Fibroblast of the aortic adventitia (primary cell): Measurements from ENCODE around the gene RNF157. TPM values are rescaled to one million over a fixed set of nuclear protein-coding genes. Genes with fewer than 3 reads are reported as not detected.

ENCODE experiments used
- DNase-seq: peaks from one replicate; pipeline ENCODE4 v3.0.0-alpha.2; 2010; ENCODE audit warnings: low read depth
- H3K4me3 ChIP-seq: 2 replicates; pipeline ENCODE4 v1.5.1; 2011; ENCODE audit warnings: low read depth, mild to moderate bottlenecking, control low read depth, low read length, moderate library complexity
- CTCF ChIP-seq: IDR thresholded peaks from 2 replicates; pipeline ENCODE4 v1.5.1; 2011; ENCODE audit warnings: mild to moderate bottlenecking, low read length, control low read depth, inconsistent platforms; ENCODE audit not compliant: insufficient read depth
- total RNA-seq: library from RNA; depleted of rRNA; stranded (reverse); fragments of >200 nt; gene quantifications from 2 replicates; pipeline ENCODE4 v1.2.3, GENCODE V29; 2012; ENCODE audit warnings: low replicate concordance

The RNF157 gene
- total RNA-seq, 1 donor: 0.18 TPM

- TF ChIP-seq CTCF: no peak
- H3K4me3 ChIP-seq: no peak overlapping the region
- DNase-seq: no peak
Observed at GRCh38 chr17:76200354-76200753, 39.9 kb downstream of the RNF157 start.

GRCh38 chr17:76199469-76199868 is 40.8 kb downstream of the RNF157 start:
- no peak overlapping the region for H3K4me3 ChIP-seq
- no peak for DNase-seq
- no peak for TF ChIP-seq CTCF

GRCh38 chr17:76198702-76199101 is 41.6 kb downstream of the RNF157 start:
- DNase-seq: no peak
- TF ChIP-seq CTCF: no peak
- H3K4me3 ChIP-seq: no peak overlapping the region

- H3K4me3 ChIP-seq: no peak overlapping the region
- no peak for DNase-seq
- TF ChIP-seq CTCF: no peak
Observed at GRCh38 chr17:76197911-76198310, 42.4 kb downstream of the RNF157 start.

- no peak overlapping the region for H3K4me3 ChIP-seq
- peak; percentile 17 for DNase-seq
- no peak for TF ChIP-seq CTCF
Observed at GRCh38 chr17:76196675-76197074, 43.6 kb downstream of the RNF157 start.

GRCh38 chr17:76195281-76196096 is 44.8 kb downstream of the RNF157 start:
- TF ChIP-seq CTCF: no peak
- DNase-seq: no peak
- H3K4me3 ChIP-seq: no peak overlapping the region

GRCh38 chr17:76193591-76193990 is 46.7 kb downstream of the RNF157 start:
- DNase-seq: no peak
- no peak for TF ChIP-seq CTCF

More at GRCh38 chr17:76193591-76193990, 46.7 kb downstream of the RNF157 start:
- no peak overlapping the region for H3K4me3 ChIP-seq
